ENCODE measurements around the gene MAGI1. TPM values are rescaled to one million over a fixed set of nuclear protein-coding genes. Genes with fewer than 3 reads are reported as not detected.

The MAGI1 gene
- total RNA-seq, 1 experiment from 2014 or later = 38.6 TPM

DNA sequence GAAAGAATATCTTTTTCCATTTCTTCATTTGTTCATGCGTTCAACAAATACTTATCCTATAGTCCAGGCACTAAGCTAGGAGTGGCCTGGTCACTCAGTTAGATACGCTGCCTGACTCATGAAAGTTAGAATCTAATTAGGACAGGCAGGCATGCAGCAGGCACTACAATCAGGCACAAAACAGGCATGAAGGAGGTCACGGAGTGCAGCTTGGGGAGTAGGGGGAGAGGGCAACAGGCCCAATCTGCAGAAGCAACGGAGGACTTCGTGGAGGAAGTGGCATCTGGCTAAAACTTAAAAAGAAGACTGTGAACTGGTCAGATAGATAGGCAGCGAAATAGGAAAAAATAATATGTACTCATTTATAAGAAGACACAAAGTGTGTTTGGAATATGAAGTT lies 420.9 kb downstream of the MAGI1 start (continued):
- no peak for TF ChIP-seq CBX3 (IDR thresholded peaks at IDR 0.05; ENCODE audit: low read depth)

DNA sequence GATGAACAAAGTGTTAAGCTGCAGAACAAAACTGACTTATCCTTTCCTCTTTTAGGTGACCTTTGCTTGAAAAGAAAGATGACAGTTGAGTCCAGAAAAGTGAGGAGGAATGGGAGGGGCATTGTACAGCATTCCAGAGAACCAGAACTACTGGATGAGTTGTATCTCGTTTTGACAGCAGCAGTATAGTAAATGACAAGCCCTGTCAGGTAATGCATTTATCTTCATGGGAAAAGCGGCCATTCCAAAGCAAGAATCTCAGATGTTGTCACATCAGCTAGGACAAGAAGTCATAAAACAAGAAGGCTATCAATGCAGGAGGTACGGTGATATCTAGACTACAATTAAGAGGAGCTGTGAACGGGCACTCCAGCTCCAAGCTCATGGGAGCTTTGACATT lies 421.5 kb downstream of the MAGI1 start:
- intact Hi-C loops (cut with micrococcal nuclease) = no loop called here
- H4K20me1 ChIP-seq (ENCODE audit: insufficient read depth) = 0 out of 2 replicates have a peak, but pooled peaks cover under 1% of the 10 kb centered on the region
- H2AFZ ChIP-seq (ENCODE audit: low read depth, low read length, poor library complexity, severe bottlenecking) = no peak overlapping the region
- no peaks in the 10 kb centered on the region for H3K9me3 ChIP-seq (ENCODE audit: control insufficient read depth in 1 of 2, insufficient read depth in 1 of 2, low read depth in 1 of 2, low read length in 2 of 2)
- H3K27me3 ChIP-seq (ENCODE audit: insufficient read depth, low read length) = no peaks in the 10 kb centered on the region
- POLR2A ChIA-PET = no interaction called here
- RAD21 ChIA-PET (ENCODE audit: low non-redundant PET in 1 of 2, low total read pairs in 2 of 2, uncharacterized antibody in 2 of 2, unreplicated experiment in 2 of 2) = no interaction called here
- ATAC-seq = no peak
- no peak overlapping the region for H3K27ac ChIP-seq (ENCODE audit: low read depth, low read length)
- no peaks in the 10 kb centered on the region for H3K79me2 ChIP-seq (ENCODE audit: insufficient read depth, low read length)
- DNase-seq (ENCODE audit: low read depth, low spot score) = no peak
- TF ChIP-seq POLR2A (IDR thresholded peaks at IDR 0.05; ENCODE audit: borderline replicate concordance, extremely low read depth, insufficient read depth, insufficient read length) (no peak), ZNF274 (IDR thresholded peaks at IDR 0.05; ENCODE audit: low read depth, low read length) (no peak), FOSL1 (IDR thresholded peaks at IDR 0.05; ENCODE audit: low read depth) (no peak), CEBPB (IDR thresholded peaks at IDR 0.05; ENCODE audit: low read depth) (no peak), SP1 (IDR thresholded peaks at IDR 0.05; ENCODE audit: low read depth) (no peak), JUND (IDR thresholded peaks at IDR 0.05) (no peak), YY1 (IDR thresholded peaks at IDR 0.05; ENCODE audit: extremely low read depth, insufficient replicate concordance, low read depth, low read length) (no peak), ZFX (IDR thresholded peaks at IDR 0.05) (no peak), TCF7L2 (IDR thresholded peaks at IDR 0.05; ENCODE audit: borderline replicate concordance, extremely low read depth, insufficient read depth, insufficient read length) (no peak)
- TF ChIP-seq, protein P1, sequence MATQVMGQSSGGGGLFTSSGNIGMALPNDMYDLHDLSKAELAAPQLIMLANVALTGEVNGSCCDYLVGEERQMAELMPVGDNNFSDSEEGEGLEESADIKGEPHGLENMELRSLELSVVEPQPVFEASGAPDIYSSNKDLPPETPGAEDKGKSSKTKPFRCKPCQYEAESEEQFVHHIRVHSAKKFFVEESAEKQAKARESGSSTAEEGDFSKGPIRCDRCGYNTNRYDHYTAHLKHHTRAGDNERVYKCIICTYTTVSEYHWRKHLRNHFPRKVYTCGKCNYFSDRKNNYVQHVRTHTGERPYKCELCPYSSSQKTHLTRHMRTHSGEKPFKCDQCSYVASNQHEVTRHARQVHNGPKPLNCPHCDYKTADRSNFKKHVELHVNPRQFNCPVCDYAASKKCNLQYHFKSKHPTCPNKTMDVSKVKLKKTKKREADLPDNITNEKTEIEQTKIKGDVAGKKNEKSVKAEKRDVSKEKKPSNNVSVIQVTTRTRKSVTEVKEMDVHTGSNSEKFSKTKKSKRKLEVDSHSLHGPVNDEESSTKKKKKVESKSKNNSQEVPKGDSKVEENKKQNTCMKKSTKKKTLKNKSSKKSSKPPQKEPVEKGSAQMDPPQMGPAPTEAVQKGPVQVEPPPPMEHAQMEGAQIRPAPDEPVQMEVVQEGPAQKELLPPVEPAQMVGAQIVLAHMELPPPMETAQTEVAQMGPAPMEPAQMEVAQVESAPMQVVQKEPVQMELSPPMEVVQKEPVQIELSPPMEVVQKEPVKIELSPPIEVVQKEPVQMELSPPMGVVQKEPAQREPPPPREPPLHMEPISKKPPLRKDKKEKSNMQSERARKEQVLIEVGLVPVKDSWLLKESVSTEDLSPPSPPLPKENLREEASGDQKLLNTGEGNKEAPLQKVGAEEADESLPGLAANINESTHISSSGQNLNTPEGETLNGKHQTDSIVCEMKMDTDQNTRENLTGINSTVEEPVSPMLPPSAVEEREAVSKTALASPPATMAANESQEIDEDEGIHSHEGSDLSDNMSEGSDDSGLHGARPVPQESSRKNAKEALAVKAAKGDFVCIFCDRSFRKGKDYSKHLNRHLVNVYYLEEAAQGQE (IDR thresholded peaks at IDR 0.05; ENCODE audit: low read depth) = no peak
- TF ChIP-seq, protein P2, sequence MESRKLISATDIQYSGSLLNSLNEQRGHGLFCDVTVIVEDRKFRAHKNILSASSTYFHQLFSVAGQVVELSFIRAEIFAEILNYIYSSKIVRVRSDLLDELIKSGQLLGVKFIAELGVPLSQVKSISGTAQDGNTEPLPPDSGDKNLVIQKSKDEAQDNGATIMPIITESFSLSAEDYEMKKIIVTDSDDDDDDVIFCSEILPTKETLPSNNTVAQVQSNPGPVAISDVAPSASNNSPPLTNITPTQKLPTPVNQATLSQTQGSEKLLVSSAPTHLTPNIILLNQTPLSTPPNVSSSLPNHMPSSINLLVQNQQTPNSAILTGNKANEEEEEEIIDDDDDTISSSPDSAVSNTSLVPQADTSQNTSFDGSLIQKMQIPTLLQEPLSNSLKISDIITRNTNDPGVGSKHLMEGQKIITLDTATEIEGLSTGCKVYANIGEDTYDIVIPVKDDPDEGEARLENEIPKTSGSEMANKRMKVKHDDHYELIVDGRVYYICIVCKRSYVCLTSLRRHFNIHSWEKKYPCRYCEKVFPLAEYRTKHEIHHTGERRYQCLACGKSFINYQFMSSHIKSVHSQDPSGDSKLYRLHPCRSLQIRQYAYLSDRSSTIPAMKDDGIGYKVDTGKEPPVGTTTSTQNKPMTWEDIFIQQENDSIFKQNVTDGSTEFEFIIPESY (IDR thresholded peaks at IDR 0.05; ENCODE audit: extremely low read depth, insufficient replicate concordance, low read length) = no peak
- TF ChIP-seq, protein P3, sequence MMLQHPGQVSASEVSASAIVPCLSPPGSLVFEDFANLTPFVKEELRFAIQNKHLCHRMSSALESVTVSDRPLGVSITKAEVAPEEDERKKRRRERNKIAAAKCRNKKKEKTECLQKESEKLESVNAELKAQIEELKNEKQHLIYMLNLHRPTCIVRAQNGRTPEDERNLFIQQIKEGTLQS (IDR thresholded peaks at IDR 0.05) = no peak
- TF ChIP-seq, protein P4, sequence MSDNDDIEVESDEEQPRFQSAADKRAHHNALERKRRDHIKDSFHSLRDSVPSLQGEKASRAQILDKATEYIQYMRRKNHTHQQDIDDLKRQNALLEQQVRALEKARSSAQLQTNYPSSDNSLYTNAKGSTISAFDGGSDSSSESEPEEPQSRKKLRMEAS (IDR thresholded peaks at IDR 0.05) = no peak
- H3K9me2 ChIP-seq (ENCODE audit: insufficient read depth) = no peaks in the 10 kb centered on the region
- no TSS peak for BruUV-seq (replicated peaks)
- H3K9ac ChIP-seq (ENCODE audit: low read length) = no peak overlapping the region
- H3K4me1 ChIP-seq (ENCODE audit: control insufficient read depth in 1 of 2, insufficient read depth in 2 of 2, low read length in 2 of 2) = no peaks in the 10 kb centered on the region
- CTCF ChIA-PET = no interaction called here
- no peak overlapping the region for H3K4me2 ChIP-seq (ENCODE audit: low read length)
- no peaks in the 10 kb centered on the region for H3K36me3 ChIP-seq (ENCODE audit: control insufficient read depth in 1 of 2, insufficient read depth in 2 of 2, low read length in 2 of 2)
- H3K4me3 ChIP-seq (replicated peaks in 1 of 2; ENCODE audit: low read depth in 1 of 2, low read length in 2 of 2) = no peak overlapping the region
